Measurements from ENCODE around the gene NCOA1. TPM values are rescaled to one million over a fixed set of nuclear protein-coding genes. Genes with fewer than 3 reads are reported as not detected.

NCOA1 gene
- total and polyA plus RNA-seq, 10 of the 15 experiments (the other 5 are each of a cell fraction or from before 2014, with no cell fraction given) = 1.8 to 35.6 (median 6.1) TPM

GRCh38 chr2:24710806-24711205 is 219.8 kb downstream of the NCOA1 start:
- Histone ChIP-seq H3K27me3 (replicated peaks in 1 of 2; ENCODE audit: control insufficient read depth in 2 of 2, insufficient read depth in 2 of 2, low read length in 1 of 2) (no peaks in the 10 kb centered on the region), H3K27ac (ENCODE audit: control insufficient read depth, insufficient read depth) (no peak overlapping the region), H3K9me3 (replicated peaks; ENCODE audit: control insufficient read depth, insufficient read depth, low read length) (no peaks in the 10 kb centered on the region), H3K4me1 (ENCODE audit: control insufficient read depth, insufficient read depth, low read length) (no peaks in the 10 kb centered on the region), H3K4me2 (ENCODE audit: control insufficient read depth, insufficient read depth) (no peak overlapping the region), H3K4me3 (no peak overlapping the region), H4K20me1 (ENCODE audit: control insufficient read depth, insufficient read depth) (no peaks in the 10 kb centered on the region), H3K9ac (ENCODE audit: control insufficient read depth, insufficient read depth, low read length) (no peak overlapping the region), H2AFZ (ENCODE audit: control insufficient read depth, low read depth, low read length) (no peak overlapping the region), H3K36me3 (ENCODE audit: control insufficient read depth in 2 of 2, insufficient read depth in 2 of 2, low read length in 1 of 2) (peaks cover 0 to 11% of the 10 kb centered on the region in 2 experiments; a peak in 2 of 4 replicates), H3K79me2 (ENCODE audit: control insufficient read depth, insufficient read depth, low read length) (no peaks in the 10 kb centered on the region)
- SMC1A ChIA-PET (ENCODE audit: uncharacterized antibody, unreplicated experiment) = interaction anchor here (1.2 kb wide), 1 partner anchor 11 kb away, joined by 4 read pairs; no protein-coding TSS in a partner anchor
- in situ Hi-C loops (cut with MboI) = no loop called here
- WGBS (ENCODE audit: insufficient coverage, insufficient replicate concordance, low lambda C conversion rate, missing lambda C conversion rate) = 93% methylated on average over 6 of the region's 6 CpGs
- TF ChIP-seq ASH2L (IDR thresholded peaks at IDR 0.05; ENCODE audit: borderline replicate concordance, low read depth) (no peak), EP300 (IDR thresholded peaks at IDR 0.05; ENCODE audit: borderline replicate concordance in 1 of 2, control insufficient read depth in 1 of 2, low read depth in 2 of 2, low read length in 2 of 2) (no peak), SMC3 (IDR thresholded peaks at IDR 0.05; ENCODE audit: borderline replicate concordance, low read length) (no peak), ELK1 (IDR thresholded peaks at IDR 0.05; ENCODE audit: low read depth, low read length) (no peak), ZNF207 (IDR thresholded peaks at IDR 0.05; ENCODE audit: borderline replicate concordance) (no peak), CBX5 (IDR thresholded peaks at IDR 0.05; ENCODE audit: low read depth) (no peak), TAF1 (IDR thresholded peaks at IDR 0.05; ENCODE audit: borderline replicate concordance, low read depth, low read length) (no peak), TARDBP (IDR thresholded peaks at IDR 0.05; ENCODE audit: borderline replicate concordance) (no peak), FOXK2 (IDR thresholded peaks at IDR 0.05) (no peak), PRDM15 (CRISPR knock-in tag; IDR thresholded peaks at IDR 0.05) (no peak), GATAD2B (conservative IDR thresholded peaks at IDR 0.05; ENCODE audit: low read depth) (no peak), LARP7 (IDR thresholded peaks at IDR 0.05) (no peak), GABPA (IDR thresholded peaks at IDR 0.05; ENCODE audit: low read depth) (no peak), SUZ12 (IDR thresholded peaks at IDR 0.05; ENCODE audit: unreplicated experiment) (no peak), ZSCAN29 (IDR thresholded peaks at IDR 0.05) (no peak), BCL11A (IDR thresholded peaks at IDR 0.05; ENCODE audit: low read depth, low read length) (no peak), CREM (IDR thresholded peaks at IDR 0.05; ENCODE audit: low read depth) (no peak)
- TF ChIP-seq, protein P1, sequence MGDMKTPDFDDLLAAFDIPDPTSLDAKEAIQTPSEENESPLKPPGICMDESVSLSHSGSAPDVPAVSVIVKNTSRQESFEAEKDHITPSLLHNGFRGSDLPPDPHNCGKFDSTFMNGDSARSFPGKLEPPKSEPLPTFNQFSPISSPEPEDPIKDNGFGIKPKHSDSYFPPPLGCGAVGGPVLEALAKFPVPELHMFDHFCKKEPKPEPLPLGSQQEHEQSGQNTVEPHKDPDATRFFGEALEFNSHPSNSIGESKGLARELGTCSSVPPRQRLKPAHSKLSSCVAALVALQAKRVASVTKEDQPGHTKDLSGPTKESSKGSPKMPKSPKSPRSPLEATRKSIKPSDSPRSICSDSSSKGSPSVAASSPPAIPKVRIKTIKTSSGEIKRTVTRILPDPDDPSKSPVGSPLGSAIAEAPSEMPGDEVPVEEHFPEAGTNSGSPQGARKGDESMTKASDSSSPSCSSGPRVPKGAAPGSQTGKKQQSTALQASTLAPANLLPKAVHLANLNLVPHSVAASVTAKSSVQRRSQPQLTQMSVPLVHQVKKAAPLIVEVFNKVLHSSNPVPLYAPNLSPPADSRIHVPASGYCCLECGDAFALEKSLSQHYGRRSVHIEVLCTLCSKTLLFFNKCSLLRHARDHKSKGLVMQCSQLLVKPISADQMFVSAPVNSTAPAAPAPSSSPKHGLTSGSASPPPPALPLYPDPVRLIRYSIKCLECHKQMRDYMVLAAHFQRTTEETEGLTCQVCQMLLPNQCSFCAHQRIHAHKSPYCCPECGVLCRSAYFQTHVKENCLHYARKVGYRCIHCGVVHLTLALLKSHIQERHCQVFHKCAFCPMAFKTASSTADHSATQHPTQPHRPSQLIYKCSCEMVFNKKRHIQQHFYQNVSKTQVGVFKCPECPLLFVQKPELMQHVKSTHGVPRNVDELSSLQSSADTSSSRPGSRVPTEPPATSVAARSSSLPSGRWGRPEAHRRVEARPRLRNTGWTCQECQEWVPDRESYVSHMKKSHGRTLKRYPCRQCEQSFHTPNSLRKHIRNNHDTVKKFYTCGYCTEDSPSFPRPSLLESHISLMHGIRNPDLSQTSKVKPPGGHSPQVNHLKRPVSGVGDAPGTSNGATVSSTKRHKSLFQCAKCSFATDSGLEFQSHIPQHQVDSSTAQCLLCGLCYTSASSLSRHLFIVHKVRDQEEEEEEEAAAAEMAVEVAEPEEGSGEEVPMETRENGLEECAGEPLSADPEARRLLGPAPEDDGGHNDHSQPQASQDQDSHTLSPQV (IDR thresholded peaks at IDR 0.05) = no peak
- RAD21 ChIA-PET (ENCODE audit: unreplicated experiment) = no interaction called here
- CTCF ChIA-PET = no interaction called here
- no TSS peak for BruUV-seq (replicated peaks)
- intact Hi-C loops (cut with micrococcal nuclease; ENCODE audit: unreplicated experiment) = no loop called here
- ATAC-seq = no peak
- no peak for DNase-seq (ENCODE audit: low read depth, low spot score)
- POLR2A ChIA-PET = no interaction called here
- no peak for FAIRE-seq

Measured in GM12878 (cell line).